GM12872 (cell line): ENCODE results near the gene MEAF6.
A peak's percentile ranks its signal among the peaks of the same experiment; 100 is the strongest.

Experiments
- CTCF ChIP-seq: IDR thresholded peaks from 3 replicates; pipeline ENCODE4 v1.5.1; 2011; ENCODE audit warnings: low read depth, mild to moderate bottlenecking, low read length, moderate library complexity; ENCODE audit not compliant: insufficient read depth

Gene MEAF6

GRCh38 chr1:37493336-37494098 is 21.0 kb downstream of the MEAF6 start:
- TF ChIP-seq CTCF = no peak

GRCh38 chr1:37487619-37487984 is 27.0 kb downstream of the MEAF6 start:
- TF ChIP-seq CTCF = no peak

GRCh38 chr1:37486680-37487618 is 27.6 kb downstream of the MEAF6 start:
- peak; percentile 98 for TF ChIP-seq CTCF

- no peak for TF ChIP-seq CTCF
Observed at GRCh38 chr1:37485902-37486679, 28.5 kb downstream of the MEAF6 start.

GRCh38 chr1:37484325-37485051 is 30.1 kb downstream of the MEAF6 start:
- TF ChIP-seq CTCF = no peak

- no peak for TF ChIP-seq CTCF
Observed at GRCh38 chr1:37483785-37484184, 30.8 kb downstream of the MEAF6 start.
